CD8-positive, alpha-beta memory T cell (primary cell): Measurements from ENCODE around the gene C17orf75. TPM values are rescaled to one million over a fixed set of nuclear protein-coding genes. Genes with fewer than 3 reads are reported as not detected.
"Not testable (repeated sequence)": the region's sequence is repeated elsewhere in the genome, so short reads cannot be mapped to it uniquely, and the experiment has no call there.

Experiments
- CTCF ChIA-PET: fragments of 350-600 bp; sonication (Branson Sonifier 250); formaldehyde crosslinking; loops from one replicate; lab custom pipeline; 2021; ENCODE audit warnings: antibody characterized with exemption; lab: Charles Lee
- POLR2A ChIA-PET: fragments of 350-600 bp; sonication (Branson Sonifier 250); formaldehyde crosslinking; loops from one replicate; lab custom pipeline; 2021; ENCODE audit warnings: antibody characterized with exemption; lab: Charles Lee
- DNase-seq, 5 donors: peaks; one replicate each; pipeline versions ENCODE4 v3.0.0 to v3.0.0-alpha.2; 2020 to 2022; ENCODE audit warnings: mixed read lengths in 1 of 5
- H3K27ac ChIP-seq: one replicate; pipeline ENCODE4 v1.7.0; 2013; ENCODE audit warnings: low read depth, mild to moderate bottlenecking, low read length, moderate library complexity
- H3K27me3 ChIP-seq: 2 replicates; pipeline ENCODE4 v1.7.0; 2013; ENCODE audit warnings: low read length, mild to moderate bottlenecking; ENCODE audit not compliant: insufficient read depth, poor library complexity, severe bottlenecking
- H3K36me3 ChIP-seq: 2 replicates; pipeline ENCODE4 v1.7.0; 2013; ENCODE audit warnings: mild to moderate bottlenecking, low read length, moderate library complexity; ENCODE audit not compliant: insufficient read depth
- H3K4me1 ChIP-seq: 2 replicates; pipeline ENCODE4 v1.7.0; 2013; ENCODE audit warnings: mild to moderate bottlenecking, low read length, moderate library complexity; ENCODE audit not compliant: insufficient read depth
- H3K4me3 ChIP-seq: 2 replicates; pipeline ENCODE4 v1.7.0; 2013; ENCODE audit warnings: mild to moderate bottlenecking, low read length
- H3K9me3 ChIP-seq: 2 replicates; pipeline ENCODE4 v1.7.0; 2013; ENCODE audit warnings: mild to moderate bottlenecking, low read length
- H3K27ac Mint-ChIP-seq, 8 donors: one replicate each; pipeline ENCODE4 v1.8.0; 2020 to 2021; ENCODE audit warnings: mixed read lengths in 8 of 8, mild to moderate bottlenecking in 6 of 8, inconsistent platforms in 3 of 8, moderate library complexity in 3 of 8
- H3K27me3 Mint-ChIP-seq, 2 donors: one replicate each; pipeline ENCODE4 v1.8.0; 2020 to 2021; ENCODE audit warnings: mixed read lengths in 2 of 2, mild to moderate bottlenecking in 1 of 2, moderate library complexity in 1 of 2
- H3K36me3 Mint-ChIP-seq, 3 donors: one replicate each; pipeline ENCODE4 v1.8.0; 2020 to 2021; ENCODE audit warnings: mixed read lengths in 3 of 3, inconsistent platforms in 1 of 3, mild to moderate bottlenecking in 1 of 3
- H3K4me1 Mint-ChIP-seq, 3 donors: one replicate each; pipeline ENCODE4 v1.8.0; 2020 to 2021; ENCODE audit warnings: mixed read lengths in 3 of 3, inconsistent platforms in 1 of 3, mild to moderate bottlenecking in 1 of 3
- H3K4me3 Mint-ChIP-seq, 7 donors: one replicate each; pipeline ENCODE4 v1.8.0; 2020 to 2021; ENCODE audit warnings: mixed read lengths in 7 of 7, mild to moderate bottlenecking in 6 of 7, moderate library complexity in 4 of 7, inconsistent platforms in 2 of 7
- H3K9me3 Mint-ChIP-seq, 5 donors: one replicate each; pipeline ENCODE4 v1.8.0; 2020 to 2022; ENCODE audit warnings: mixed read lengths in 5 of 5, mild to moderate bottlenecking in 3 of 5, moderate library complexity in 2 of 5, inconsistent platforms in 1 of 5
- polyA plus RNA-seq: library from polyadenylated mRNA; unstranded; fragments of 300-500 nt; fragmentation: Illumina TruSeq; gene quantifications from one replicate; pipeline ENCODE4 v1.2.3, GENCODE V29; 2021
- total RNA-seq, 2 experiments: library from RNA; stranded (reverse); gene quantifications; one replicate each; pipeline ENCODE4 v1.2.3, GENCODE V29; 2021

C17orf75 gene
- total and polyA plus RNA-seq, 3 experiments from 2014 or later = 12.6 to 33.4 (median 24.7) TPM

DNA sequence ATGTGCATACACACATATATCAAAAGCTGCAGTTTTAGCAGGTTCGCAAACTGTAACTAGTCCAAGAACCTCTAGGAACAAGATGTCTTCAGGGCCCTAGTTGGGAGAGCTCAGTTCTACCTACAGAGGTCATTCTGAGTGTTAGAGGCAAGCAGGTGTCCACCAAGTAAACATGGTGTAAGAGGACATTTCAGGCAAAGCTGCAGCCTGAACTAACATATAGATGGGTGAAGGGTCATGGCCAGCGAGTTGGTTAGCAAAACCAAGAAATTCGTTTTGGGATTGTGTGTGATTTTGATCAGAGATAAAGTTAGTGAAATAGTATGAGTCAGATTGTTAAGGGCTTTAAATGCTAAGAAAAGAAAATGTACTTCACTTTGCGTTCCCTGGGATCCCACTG lies 24.6 kb downstream of the C17orf75 start:
- no peaks in the 10 kb centered on the region for H3K27me3 ChIP-seq
- Mint-ChIP-seq H3K27ac (no peak overlapping the region), H3K36me3 (no peaks in the 10 kb centered on the region), H3K4me1 (peaks cover 4 to 5% (median 4%) of the 10 kb centered on the region in 3 donors), H3K27me3 (peaks cover 5 to 8% of the 10 kb centered on the region in 2 donors), H3K9me3 (no peaks in the 10 kb centered on the region), H3K4me3 (no peak overlapping the region)
- H3K27ac ChIP-seq = no peak overlapping the region
- no peaks in the 10 kb centered on the region for H3K4me1 ChIP-seq
- ChIA-PET CTCF (interaction anchor here (1.0 to 1.2 kb wide), 2 partner anchors 64 kb away, joined by 3 read pairs; no protein-coding TSS in a partner anchor), POLR2A (no interaction called here)
- no peak for DNase-seq
- H3K4me3 ChIP-seq = no peak overlapping the region
- no peaks in the 10 kb centered on the region for H3K9me3 ChIP-seq
- no peaks in the 10 kb centered on the region for H3K36me3 ChIP-seq

DNA sequence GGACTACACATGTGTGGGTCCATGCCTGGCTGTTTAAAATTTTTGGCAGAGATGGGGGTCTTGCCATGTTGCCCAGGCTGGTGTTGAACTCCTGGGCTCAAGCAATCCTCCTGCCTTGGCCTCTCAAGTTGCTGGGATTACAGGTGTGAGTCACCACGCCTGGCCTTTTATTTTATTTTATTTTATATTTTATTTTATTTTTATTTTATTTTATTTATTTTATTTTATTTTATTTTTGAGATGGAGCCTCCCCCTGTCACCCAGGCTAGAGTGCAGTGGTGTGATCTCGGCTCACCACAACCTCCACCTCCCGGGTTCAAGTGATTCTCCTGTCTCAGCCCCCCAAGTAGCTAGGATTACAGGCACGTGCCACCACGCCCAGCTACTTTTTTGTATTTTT lies 25.3 kb downstream of the C17orf75 start:
- H3K27me3 Mint-ChIP-seq, POLR2A ChIA-PET: not testable (repeated sequence)
- CTCF ChIA-PET = interaction anchor here (1.0 to 1.7 kb wide), 2 partner anchors 64 to 177 kb away, joined by 3 read pairs; no protein-coding TSS in a partner anchor

DNA sequence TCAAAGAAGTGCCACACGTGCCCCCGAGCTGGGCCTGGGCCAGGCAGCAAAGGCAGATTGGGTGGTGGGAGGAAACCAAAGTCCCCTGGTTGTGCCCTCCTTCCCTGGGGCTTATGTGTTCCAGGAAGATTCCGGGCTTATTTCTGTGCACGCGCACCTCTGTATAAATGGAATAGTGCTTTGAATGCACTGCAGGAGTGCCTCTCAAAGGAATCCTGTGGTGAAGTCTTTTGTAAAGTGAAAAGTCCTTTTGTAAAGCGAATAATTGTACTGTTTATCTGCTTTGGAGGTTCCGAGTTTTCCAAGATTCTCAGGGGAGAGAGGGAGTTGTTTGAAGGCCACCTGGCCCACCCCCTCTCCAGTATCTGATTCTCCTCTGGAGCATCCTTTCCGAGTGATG lies 26.8 kb downstream of the C17orf75 start:
- CTCF ChIA-PET = interaction anchor here (1.7 kb wide), 1 partner anchor 176 kb away, joined by 3 read pairs; no protein-coding TSS in a partner anchor
- peaks cover 5 to 8% of the 10 kb centered on the region in 2 donors for H3K27me3 Mint-ChIP-seq

More for the DNA sequence above, 25.3 kb downstream of the C17orf75 start:
- not testable (repeated sequence) for H3K9me3 Mint-ChIP-seq, H3K9me3 ChIP-seq, H3K4me3 ChIP-seq, H3K27ac Mint-ChIP-seq, H3K36me3 Mint-ChIP-seq, H3K4me1 Mint-ChIP-seq, DNase-seq, H3K4me3 Mint-ChIP-seq, H3K36me3 ChIP-seq, H3K27me3 ChIP-seq, H3K4me1 ChIP-seq, H3K27ac ChIP-seq

DNA sequence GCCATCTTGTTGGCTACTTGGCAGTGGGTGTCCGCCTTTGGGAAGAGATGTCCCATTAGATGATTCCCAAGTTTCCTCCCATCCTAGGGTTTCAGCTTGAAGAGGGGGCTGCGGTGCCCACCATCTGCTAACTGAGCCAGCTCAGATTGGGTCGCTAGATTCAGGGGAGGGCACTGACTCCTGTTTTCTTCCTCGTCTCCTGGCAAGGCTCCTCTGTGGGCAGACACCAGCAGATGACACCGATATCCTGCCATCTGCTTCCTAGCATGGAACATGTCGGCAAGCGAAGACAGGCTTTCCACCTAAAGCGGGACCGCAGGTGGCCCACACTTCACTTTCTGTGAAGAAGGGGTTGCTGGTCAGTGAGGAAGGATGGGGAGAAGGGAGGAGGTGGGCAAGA lies 27.3 kb downstream of the C17orf75 start:
- CTCF ChIA-PET = no interaction called here

More for the DNA sequence above, 26.8 kb downstream of the C17orf75 start:
- no peak for DNase-seq
- no peaks in the 10 kb centered on the region for H3K4me1 ChIP-seq
- POLR2A ChIA-PET = no interaction called here
- no peaks in the 10 kb centered on the region for H3K9me3 ChIP-seq
- Mint-ChIP-seq H3K9me3 (no peaks in the 10 kb centered on the region), H3K27ac (no peak overlapping the region), H3K36me3 (no peaks in the 10 kb centered on the region), H3K4me3 (no peak overlapping the region), H3K4me1 (peaks cover 4 to 5% (median 4%) of the 10 kb centered on the region in 3 donors)
- H3K27ac ChIP-seq = no peak overlapping the region
- H3K36me3 ChIP-seq = no peaks in the 10 kb centered on the region
- H3K4me3 ChIP-seq = no peak overlapping the region
- H3K27me3 ChIP-seq = no peaks in the 10 kb centered on the region

DNA sequence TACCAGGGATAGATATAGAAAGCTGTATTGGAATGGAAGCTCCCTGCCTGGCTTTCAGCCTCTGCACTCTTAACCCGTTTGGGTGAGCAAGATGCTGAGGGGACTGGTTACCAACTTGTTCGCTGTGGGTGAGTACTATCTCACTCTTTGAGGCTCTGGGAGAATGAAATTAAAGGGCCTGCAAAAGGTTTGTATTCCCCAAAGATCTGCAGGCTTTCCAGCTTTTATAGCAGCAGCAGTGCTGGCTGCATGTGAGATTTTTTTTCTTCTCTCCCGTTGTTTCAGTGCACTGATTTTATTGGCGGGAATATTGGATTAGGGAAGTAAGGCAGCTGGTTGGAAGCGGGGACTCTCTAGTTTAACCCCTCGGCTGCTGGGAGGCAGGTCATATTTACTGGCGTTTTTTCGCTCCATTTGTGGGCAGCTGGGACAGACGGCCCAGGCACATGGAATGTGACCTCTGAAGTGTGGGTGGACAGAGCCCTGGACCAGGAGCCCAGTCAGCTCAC lies 30.9 kb downstream of the C17orf75 start:
- Mint-ChIP-seq H3K9me3 (no peaks in the 10 kb centered on the region), H3K4me1 (no peaks in the 10 kb centered on the region), H3K4me3 (no peak overlapping the region), H3K27ac (no peak overlapping the region), H3K27me3 (peaks cover 8% of the 10 kb centered on the region in 2 donors), H3K36me3 (no peaks in the 10 kb centered on the region)
- no peaks in the 10 kb centered on the region for H3K36me3 ChIP-seq
- H3K27ac ChIP-seq = no peak overlapping the region
- H3K27me3 ChIP-seq = no peaks in the 10 kb centered on the region
- no peak overlapping the region for H3K4me3 ChIP-seq
- DNase-seq = no peak
- CTCF ChIA-PET = no interaction called here
- no peaks in the 10 kb centered on the region for H3K4me1 ChIP-seq
- no peaks in the 10 kb centered on the region for H3K9me3 ChIP-seq
- POLR2A ChIA-PET = no interaction called here

More for the DNA sequence above, 27.3 kb downstream of the C17orf75 start:
- Mint-ChIP-seq H3K4me1 (peaks cover 4 to 5% (median 4%) of the 10 kb centered on the region in 3 donors), H3K9me3 (no peaks in the 10 kb centered on the region), H3K27me3 (peaks cover 8% of the 10 kb centered on the region in 2 donors), H3K27ac (no peak overlapping the region), H3K4me3 (no peak overlapping the region), H3K36me3 (no peaks in the 10 kb centered on the region)
- Histone ChIP-seq H3K9me3 (no peaks in the 10 kb centered on the region), H3K36me3 (no peaks in the 10 kb centered on the region), H3K4me3 (no peak overlapping the region), H3K27me3 (no peaks in the 10 kb centered on the region), H3K4me1 (no peaks in the 10 kb centered on the region), H3K27ac (no peak overlapping the region)
- no peak for DNase-seq
- POLR2A ChIA-PET = no interaction called here

DNA sequence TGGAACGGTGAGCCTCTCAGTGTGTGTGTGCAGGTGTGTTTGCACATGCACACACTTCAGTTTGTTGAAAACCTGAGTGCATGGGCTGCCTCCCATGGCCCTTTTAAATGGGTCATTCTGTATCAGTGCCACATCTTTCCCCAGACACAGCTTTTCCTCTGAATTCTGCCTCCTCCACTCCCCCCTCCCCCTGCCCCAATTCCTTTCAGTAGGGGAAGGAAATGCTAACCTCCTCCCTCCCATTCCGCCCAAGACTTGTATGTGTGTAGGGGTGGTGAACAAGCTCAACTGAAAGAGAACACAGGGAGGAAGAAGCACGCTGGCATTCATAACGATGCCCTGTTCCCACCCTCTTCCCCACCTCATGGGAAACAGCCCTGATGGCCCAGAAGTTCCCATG lies 34.3 kb downstream of the C17orf75 start:
- Histone ChIP-seq H3K27me3 (no peaks in the 10 kb centered on the region), H3K9me3 (no peaks in the 10 kb centered on the region), H3K27ac (no peak overlapping the region), H3K36me3 (no peaks in the 10 kb centered on the region), H3K4me3 (no peak overlapping the region), H3K4me1 (no peaks in the 10 kb centered on the region)
- no peaks in the 10 kb centered on the region for H3K4me1 Mint-ChIP-seq
- no peak overlapping the region for H3K4me3 Mint-ChIP-seq
- ChIA-PET POLR2A (no interaction called here), CTCF (no interaction called here)
- no peaks in the 10 kb centered on the region for H3K9me3 Mint-ChIP-seq
- no peak for DNase-seq
- H3K27me3 Mint-ChIP-seq = peaks cover 0 to 4% of the 10 kb centered on the region in 2 donors
- peak overlapping the region in 1 of 8 donors; percentile 76 for H3K27ac Mint-ChIP-seq
- no peaks in the 10 kb centered on the region for H3K36me3 Mint-ChIP-seq

DNA sequence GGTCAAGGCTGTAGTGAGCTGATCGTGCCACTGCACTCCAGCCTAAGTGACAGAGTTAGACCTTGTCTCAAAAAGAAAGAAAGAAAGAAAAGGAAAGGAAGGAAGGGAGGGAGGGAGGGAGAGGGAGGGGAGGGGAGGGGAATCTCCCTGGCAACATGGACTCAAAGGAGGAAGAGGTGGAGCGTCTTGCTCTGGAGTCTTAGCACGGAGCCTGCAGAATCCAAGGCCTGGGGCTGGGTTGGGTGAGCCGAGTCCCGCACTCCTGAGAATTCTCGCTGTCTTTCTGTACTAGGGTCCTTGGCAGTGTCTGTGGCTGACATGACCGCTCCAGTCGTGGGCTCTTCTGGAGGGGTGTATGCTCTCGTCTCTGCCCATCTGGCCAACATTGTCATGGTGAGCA lies 36.9 kb downstream of the C17orf75 start:
- H3K4me1 Mint-ChIP-seq = no peaks in the 10 kb centered on the region
- H3K4me1 ChIP-seq = no peaks in the 10 kb centered on the region
- H3K4me3 Mint-ChIP-seq = no peak overlapping the region
- H3K27ac ChIP-seq = no peak overlapping the region
- H3K27me3 ChIP-seq = no peaks in the 10 kb centered on the region
- H3K9me3 Mint-ChIP-seq = no peaks in the 10 kb centered on the region
- no peak overlapping the region for H3K27ac Mint-ChIP-seq
- no peak overlapping the region for H3K4me3 ChIP-seq
- ChIA-PET CTCF (no interaction called here), POLR2A (no interaction called here)
- DNase-seq = no peak
- H3K9me3 ChIP-seq = no peaks in the 10 kb centered on the region
- no peaks in the 10 kb centered on the region for H3K36me3 ChIP-seq
- peaks cover 0 to 2% of the 10 kb centered on the region in 2 donors for H3K27me3 Mint-ChIP-seq
- no peaks in the 10 kb centered on the region for H3K36me3 Mint-ChIP-seq

DNA sequence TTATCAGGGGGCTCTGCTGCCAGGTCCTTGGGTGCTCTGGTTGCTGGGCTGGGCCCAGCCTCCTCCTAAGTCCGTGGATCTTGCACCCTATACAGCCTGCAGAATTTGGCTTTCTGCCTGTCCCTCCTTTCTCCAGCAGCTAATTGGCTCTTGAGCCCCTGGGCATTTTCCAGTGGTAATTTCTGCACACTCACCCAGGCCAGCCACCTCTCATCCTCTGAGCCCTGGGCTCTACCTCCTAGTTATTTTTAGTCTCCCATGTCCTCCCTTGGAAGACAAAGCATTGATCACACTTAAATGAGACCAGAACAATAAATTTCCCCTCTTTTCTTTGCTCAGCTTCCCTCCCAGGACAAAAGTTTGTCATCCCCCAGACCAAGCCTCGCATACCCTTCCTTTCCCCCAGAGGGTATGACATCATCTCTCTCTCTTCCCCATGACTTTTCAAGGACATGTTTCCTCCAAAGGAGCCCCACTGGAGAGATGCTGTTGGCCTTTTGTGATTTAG lies 38.1 kb downstream of the C17orf75 start:
- H3K4me3 ChIP-seq = no peak overlapping the region
- H3K4me1 Mint-ChIP-seq = no peaks in the 10 kb centered on the region
- no peaks in the 10 kb centered on the region for H3K4me1 ChIP-seq
- ChIA-PET POLR2A (no interaction called here), CTCF (no interaction called here)
- H3K36me3 ChIP-seq = no peaks in the 10 kb centered on the region
- DNase-seq = no peak
- no peaks in the 10 kb centered on the region for H3K36me3 Mint-ChIP-seq
- H3K27ac Mint-ChIP-seq = peak overlapping the region in 1 of 8 donors; percentile 0
- no peak overlapping the region for H3K27ac ChIP-seq
- no peaks in the 10 kb centered on the region for H3K27me3 ChIP-seq
- no peak overlapping the region for H3K4me3 Mint-ChIP-seq
- no peaks in the 10 kb centered on the region for H3K9me3 ChIP-seq
- no peaks in the 10 kb centered on the region for H3K27me3 Mint-ChIP-seq
- no peaks in the 10 kb centered on the region for H3K9me3 Mint-ChIP-seq
